ENCODE results near the gene ACTC1. TPM values are rescaled to one million over a fixed set of nuclear protein-coding genes. Genes with fewer than 3 reads are reported as not detected.

The ACTC1 gene
- total and polyA plus RNA-seq, 2 of the 13 experiments (the other 11 are each of a cell fraction or from before 2014, with no cell fraction given), result not detected

GRCh38 chr15:34753236-34753894 lies 42.0 kb downstream of the ACTC1 start (continued):
- TF ChIP-seq HMGXB3 (CRISPR knock-in tag; IDR thresholded peaks at IDR 0.05; ENCODE audit: borderline replicate concordance) (0 out of 2 replicates have a peak, but pooled peaks have one; percentile 34), NKX3-1 (CRISPR knock-in tag; IDR thresholded peaks at IDR 0.05) (0 out of 2 replicates have a peak, but pooled peaks have one; percentile 51), SMAD1 (CRISPR knock-in tag; IDR thresholded peaks at IDR 0.05; ENCODE audit: borderline replicate concordance, low read depth) (no peak), NFATC3 (CRISPR knock-in tag; IDR thresholded peaks at IDR 0.05) (no peak), EHMT2 (IDR thresholded peaks at IDR 0.05; ENCODE audit: borderline replicate concordance, low read depth, low read length) (peak; percentile 95), NBN (conservative IDR thresholded peaks at IDR 0.05) (no peak), SMARCC2 (IDR thresholded peaks at IDR 0.05) (no peak), ZNF710 (CRISPR knock-in tag; IDR thresholded peaks at IDR 0.05; ENCODE audit: borderline replicate concordance) (no peak), SMAD3 (CRISPR knock-in tag; IDR thresholded peaks at IDR 0.05) (no peak)

All from HepG2 (cell line).